ENCODE results near the gene CUL7. TPM values are rescaled to one million over a fixed set of nuclear protein-coding genes. Genes with fewer than 3 reads are reported as not detected.

CUL7 gene
- total RNA-seq, 4 donors from 2014 or later = 11.9 to 21.3 (median 15.4) TPM

GRCh38 chr6:43012364-43012763, 41.3 kb downstream of the CUL7 start:
- Histone ChIP-seq H3K4me1 (peaks cover 39 to 43% of the 10 kb centered on the region in 2 donors), H3K27me3 (no peaks in the 10 kb centered on the region), H3K4me3 (no peak overlapping the region), H3K27ac (peak overlapping the region in 1 of 4 donors; percentile 91), H3K9me3 (no peaks in the 10 kb centered on the region), H3K36me3 (peaks cover 0 to 53% of the 10 kb centered on the region in 2 donors)
- TF ChIP-seq CTCF (IDR thresholded peaks at IDR 0.05 in 4 of 5, conservative IDR thresholded peaks at IDR 0.05 in 1 of 5) = no peak
- TF ChIP-seq POLR2A (IDR thresholded peaks at IDR 0.05) = no peak
- no peak for ATAC-seq
- no peak for DNase-seq
- in situ Hi-C loops (cut with MboI; ENCODE audit: low sequenced_read_pairs in 4 of 4) (loop anchor here in 1 of 4 donors (10.0 kb wide), 1 partner anchor 448 kb away; the partner anchor contains the start of gene UBR2), intact Hi-C loops (cut with DNase I; ENCODE audit: low total_unique reads) (loop anchor here (2.0 to 10.0 kb wide), 4 partner anchors 28 to 1278 kb away; partner anchors contain the start of genes MRPS10, PPP2R5D and TFEB)

DNA sequence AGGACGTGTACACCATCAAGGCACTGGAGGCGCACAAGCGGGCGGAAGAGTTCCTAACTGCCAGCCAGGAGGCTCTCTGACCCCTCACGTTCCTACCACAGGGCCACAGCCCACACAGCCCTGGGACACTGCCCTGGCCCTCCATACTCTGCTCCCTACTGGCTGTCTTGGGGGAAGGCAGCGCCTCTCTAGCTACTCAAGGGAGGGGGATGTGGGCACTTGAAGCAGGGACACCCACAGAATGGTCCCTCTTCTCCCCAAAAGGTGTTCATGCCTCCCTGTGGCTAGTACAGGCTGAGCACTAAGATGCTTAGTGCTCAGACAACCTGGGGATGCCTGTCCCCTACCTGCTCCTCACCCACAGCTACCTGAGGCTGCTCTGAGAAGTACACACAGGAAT, 42.4 kb downstream of the CUL7 start:
- peaks cover 0 to 58% of the 10 kb centered on the region in 2 donors for H3K36me3 ChIP-seq
- no peak overlapping the region for H3K4me3 ChIP-seq
- TF ChIP-seq CTCF (IDR thresholded peaks at IDR 0.05 in 4 of 5, conservative IDR thresholded peaks at IDR 0.05 in 1 of 5) = no peak
- no peak for TF ChIP-seq POLR2A (IDR thresholded peaks at IDR 0.05)
- ATAC-seq (no peak), DNase-seq (no peak)
- no peaks in the 10 kb centered on the region for H3K9me3 ChIP-seq
- in situ Hi-C loops (cut with MboI; ENCODE audit: low sequenced_read_pairs in 4 of 4) = loop anchor here in 1 of 4 donors (10.0 kb wide), 1 partner anchor 446 kb away; the partner anchor contains the start of gene UBR2
- H3K4me1 ChIP-seq = peaks cover 27 to 31% of the 10 kb centered on the region in 2 donors
- no peak overlapping the region for H3K27ac ChIP-seq
- no peaks in the 10 kb centered on the region for H3K27me3 ChIP-seq
- intact Hi-C loops (cut with DNase I; ENCODE audit: low total_unique reads) = loop anchor here (10.0 kb wide), 2 partner anchors 796 to 1276 kb away; partner anchors contain the start of genes MRPS10 and TFEB

DNA sequence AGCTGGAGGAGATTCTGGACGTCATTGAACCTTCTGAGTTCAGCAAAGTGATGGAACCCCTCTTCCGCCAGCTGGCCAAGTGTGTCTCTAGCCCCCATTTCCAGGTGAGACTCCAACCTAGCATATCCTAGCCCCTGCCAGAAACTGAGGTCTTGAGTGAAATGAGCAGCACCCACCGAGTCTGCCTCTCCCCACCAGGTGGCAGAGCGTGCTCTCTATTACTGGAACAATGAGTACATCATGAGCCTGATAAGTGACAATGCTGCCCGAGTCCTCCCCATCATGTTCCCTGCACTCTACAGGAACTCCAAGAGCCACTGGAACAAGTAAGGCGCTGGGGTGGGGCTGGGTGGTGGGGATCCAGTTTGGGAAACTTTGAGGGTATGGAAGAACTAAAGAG, 44.5 kb downstream of the CUL7 start:
- Histone ChIP-seq H3K9me3 (no peaks in the 10 kb centered on the region), H3K36me3 (peaks cover 0 to 58% of the 10 kb centered on the region in 2 donors), H3K4me1 (peaks cover 15 to 20% of the 10 kb centered on the region in 2 donors), H3K27me3 (no peaks in the 10 kb centered on the region), H3K27ac (peak overlapping the region in 1 of 4 donors; percentile 27), H3K4me3 (no peak overlapping the region)
- intact Hi-C loops (cut with DNase I; ENCODE audit: low total_unique reads) (loop anchor here (2.0 kb wide), 1 partner anchor 134 kb away; no protein-coding TSS in a partner anchor), in situ Hi-C loops (cut with MboI; ENCODE audit: low sequenced_read_pairs in 4 of 4) (no loop called here)
- ATAC-seq (no peak), DNase-seq (peak in 1 of 2 donors; percentile 59)
- TF ChIP-seq CTCF (IDR thresholded peaks at IDR 0.05 in 4 of 5, conservative IDR thresholded peaks at IDR 0.05 in 1 of 5) (peak in 4 of 5 experiments; percentile 46 to 56 (median 52)), POLR2A (IDR thresholded peaks at IDR 0.05) (no peak)

- Histone ChIP-seq H3K27ac (no peak overlapping the region), H3K4me1 (peaks cover 6% of the 10 kb centered on the region in 2 donors), H3K9me3 (no peaks in the 10 kb centered on the region), H3K4me3 (no peak overlapping the region), H3K36me3 (peaks cover 0 to 57% of the 10 kb centered on the region in 2 donors), H3K27me3 (no peaks in the 10 kb centered on the region)
- in situ Hi-C loops (cut with MboI; ENCODE audit: low sequenced_read_pairs in 4 of 4) (no loop called here), intact Hi-C loops (cut with DNase I; ENCODE audit: low total_unique reads) (no loop called here)
- ATAC-seq (no peak), DNase-seq (no peak)
- TF ChIP-seq CTCF (IDR thresholded peaks at IDR 0.05 in 4 of 5, conservative IDR thresholded peaks at IDR 0.05 in 1 of 5) (no peak), POLR2A (IDR thresholded peaks at IDR 0.05) (no peak)
Measured at GRCh38 chr6:43007126-43007525, 46.5 kb downstream of the CUL7 start.
